AG09319 (cell line): Measurements from ENCODE around the gene PACS2.

Experiments used
- DNase-seq: peaks from one replicate; pipeline ENCODE4 v3.0.0-alpha.2; 2010; ENCODE audit warnings: low read depth; ENCODE audit errors: extremely low read depth
- CTCF ChIP-seq: IDR thresholded peaks from 2 replicates; pipeline ENCODE4 v1.5.1; 2011; ENCODE audit warnings: low read depth, mild to moderate bottlenecking, inconsistent platforms, low read length, moderate library complexity

The PACS2 gene

GRCh38 chr14:105410642-105411016 is 96.1 kb downstream of the PACS2 start:
- no peak for TF ChIP-seq CTCF
- no peak for DNase-seq

- DNase-seq: no peak
- TF ChIP-seq CTCF: no peak
Measured at GRCh38 chr14:105411017-105411941, 96.7 kb downstream of the PACS2 start.

- TF ChIP-seq CTCF: no peak
- no peak for DNase-seq
Measured at GRCh38 chr14:105411985-105412770, 97.6 kb downstream of the PACS2 start.

- no peak for DNase-seq
- no peak for TF ChIP-seq CTCF
Measured at GRCh38 chr14:105412771-105413543, 98.4 kb downstream of the PACS2 start.

GRCh38 chr14:105413544-105413886 is 99.0 kb downstream of the PACS2 start:
- DNase-seq: no peak
- no peak for TF ChIP-seq CTCF

- peak; percentile 34 for TF ChIP-seq CTCF
- DNase-seq: no peak
Measured at GRCh38 chr14:105414456-105415371, 100.2 kb downstream of the PACS2 start.
